Hematopoietic multipotent progenitor cell treated with erythropoietin and hydrocortisone succinate and interleukin-3 and kit ligand, for 4 days (in vitro differentiated cells): Measurements from ENCODE around the gene AACS.
A peak's percentile ranks its signal among the peaks of the same experiment; 100 is the strongest.
"Not testable (repeated sequence)": the region's sequence is repeated elsewhere in the genome, so short reads cannot be mapped to it uniquely, and the experiment has no call there.

Experiments
- DNase-seq: peaks from one replicate; pipeline ENCODE4 v3.0.0-alpha.2; 2015

The AACS gene

GRCh38 chr12:125065021-125065918, at the start of gene AACS:
Gene AACS, plus strand, starts transcription at chr12:125065435. Its CDS starts 150 bp downstream, at chr12:125065585.
- DNase-seq, result peak; percentile 88

- DNase-seq, result no peak
These were observed 49.4 kb upstream of the AACS start for GRCh38 chr12:125015680-125016310.

- no peak for DNase-seq
These were observed 47.4 kb upstream of the AACS start for GRCh38 chr12:125017801-125018200.

GRCh38 chr12:125018356-125018755, 46.9 kb upstream of the AACS start:
- no peak for DNase-seq

- DNase-seq, result no peak
These were observed 44.1 kb upstream of the AACS start for GRCh38 chr12:125021096-125021495.

- no peak for DNase-seq
These were observed 43.5 kb upstream of the AACS start for GRCh38 chr12:125021771-125022170.

GRCh38 chr12:125023065-125023464, 42.2 kb upstream of the AACS start:
- DNase-seq, result no peak

- no peak for DNase-seq
These were observed 40.2 kb upstream of the AACS start for GRCh38 chr12:125024949-125025563.

GRCh38 chr12:125025606-125026235, 39.5 kb upstream of the AACS start:
- DNase-seq, result no peak

- no peak for DNase-seq
These were observed 37.1 kb upstream of the AACS start for GRCh38 chr12:125028106-125028505.

- no peak for DNase-seq
These were observed 35.4 kb upstream of the AACS start for GRCh38 chr12:125029761-125030358.

GRCh38 chr12:125031471-125031870, 33.8 kb upstream of the AACS start:
- DNase-seq, result not testable (repeated sequence)

- DNase-seq, result no peak
These were observed 32.6 kb upstream of the AACS start for GRCh38 chr12:125032466-125033152.

- DNase-seq, result no peak
These were observed 31.9 kb upstream of the AACS start for GRCh38 chr12:125033288-125033687.

- peak; percentile 37 for DNase-seq
These were observed 26.1 kb upstream of the AACS start for GRCh38 chr12:125038976-125039625.

GRCh38 chr12:125049093-125049458, 16.2 kb upstream of the AACS start:
- no peak for DNase-seq

GRCh38 chr12:125050446-125050845, 14.8 kb upstream of the AACS start:
- DNase-seq, result peak; percentile 18

- DNase-seq, result no peak
These were observed 14.4 kb upstream of the AACS start for GRCh38 chr12:125050868-125051267.

- no peak for DNase-seq
These were observed 11.4 kb upstream of the AACS start for GRCh38 chr12:125053821-125054220.

- no peak for DNase-seq
These were observed 9.6 kb upstream of the AACS start for GRCh38 chr12:125055591-125055990.

GRCh38 chr12:125056306-125056705, 8.9 kb upstream of the AACS start:
- no peak for DNase-seq

GRCh38 chr12:125057708-125058107, 7.5 kb upstream of the AACS start:
- DNase-seq, result no peak
